H1 (cell line): Measurements from ENCODE around the gene OPHN1. TPM values are rescaled to one million over a fixed set of nuclear protein-coding genes. Genes with fewer than 3 reads are reported as not detected.

Experiments used
- RFX5 ChIP-seq: IDR thresholded peaks from 2 replicates; pipeline ENCODE4 v1.6.1; 2011; ENCODE audit warnings: low read depth, low read length, improper control_type of control experiment, borderline replicate concordance
- polyA plus RNA-seq, 7 experiments: library from polyadenylated mRNA; depleted of rRNA in 3 of 7; stranded (reverse) in 5 of 7; unstranded in 2 of 7; fragments of >200 nt in 5 of 7; fragments of 200-250 nt in 2 of 7; gene quantifications; 1 replicate in 5 of 7; 2 replicates in 1 of 7; 4 replicates in 1 of 7; pipeline versions ENCODE4 v1.2.1 to v1.2.3, GENCODE V29; 2011 to 2013; ENCODE audit warnings: missing spikeins in 2 of 7, mixed read lengths in 2 of 7
- total RNA-seq: library from RNA; stranded (reverse); fragmentation: NEBNext Ultra II Directional; extraction: Animal tissue kit (Norgen Biotek cat#: 25700); gene quantifications from 2 replicates; pipeline ENCODE4 v1.2.1, GENCODE V29; 2021

The OPHN1 gene
- total and polyA plus RNA-seq, 2 of the 8 experiments (the other 6 are each of a cell fraction or from before 2014, with no cell fraction given), result 1.2 to 3.5 TPM

DNA sequence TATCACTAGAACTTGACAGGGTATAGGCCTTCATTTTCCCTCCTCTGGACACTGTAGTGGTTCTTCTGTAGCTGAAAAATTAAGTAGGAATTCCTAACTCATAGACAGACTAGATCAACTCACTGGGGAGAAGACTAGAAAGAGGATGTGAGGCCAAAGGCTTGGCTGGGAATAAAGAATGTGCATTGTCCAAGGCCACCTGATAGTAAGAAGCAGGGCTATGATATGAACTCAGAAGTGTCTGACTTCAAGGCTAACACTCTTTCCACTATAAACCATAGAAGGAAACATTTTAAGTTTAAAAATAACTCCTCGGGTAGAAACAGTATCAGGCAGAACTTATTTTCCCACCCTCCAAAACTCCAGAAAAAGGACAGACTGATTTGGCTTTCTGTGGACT, 346.6 kb downstream of the OPHN1 start (continued):
- no peak for TF ChIP-seq RFX5
